ENCODE measurements around the gene OPN1MW. TPM values are rescaled to one million over a fixed set of nuclear protein-coding genes. Genes with fewer than 3 reads are reported as not detected.
"Not testable (repeated sequence)": the region's sequence is repeated elsewhere in the genome, so short reads cannot be mapped to it uniquely, and the experiment has no call there.

The OPN1MW gene
- total RNA-seq, 1 donor = not detected

GRCh38 chrX:154156221-154156620 lies 26.2 kb upstream of the OPN1MW start:
- not testable (repeated sequence) for H3K27ac ChIP-seq (ENCODE audit: low read depth, low read length); H3K36me3 ChIP-seq (ENCODE audit: insufficient read depth, low read length); H3K27me3 ChIP-seq (ENCODE audit: insufficient read depth, low read length); H3K4me3 ChIP-seq (ENCODE audit: insufficient read depth, low read length); H3K4me2 ChIP-seq (ENCODE audit: insufficient read depth, low read length); H3K79me2 ChIP-seq (ENCODE audit: insufficient read depth, low read length); DNase-seq (ENCODE audit: insufficient read length, low spot score, missing footprints); H2AFZ ChIP-seq (ENCODE audit: low read length); H3K9me3 ChIP-seq (ENCODE audit: low read depth, low read length); H4K20me1 ChIP-seq (ENCODE audit: insufficient read depth, low read length); H3K4me1 ChIP-seq (ENCODE audit: insufficient read depth, low read length)

GRCh38 chrX:154157207-154157606 lies 25.2 kb upstream of the OPN1MW start:
- DNase-seq (ENCODE audit: insufficient read length, low spot score, missing footprints); H4K20me1 ChIP-seq (ENCODE audit: insufficient read depth, low read length); H3K27me3 ChIP-seq (ENCODE audit: insufficient read depth, low read length); H3K27ac ChIP-seq (ENCODE audit: low read depth, low read length); H3K36me3 ChIP-seq (ENCODE audit: insufficient read depth, low read length); H3K9me3 ChIP-seq (ENCODE audit: low read depth, low read length); H2AFZ ChIP-seq (ENCODE audit: low read length); H3K4me1 ChIP-seq (ENCODE audit: insufficient read depth, low read length); H3K79me2 ChIP-seq (ENCODE audit: insufficient read depth, low read length); H3K4me3 ChIP-seq (ENCODE audit: insufficient read depth, low read length); H3K4me2 ChIP-seq (ENCODE audit: insufficient read depth, low read length): not testable (repeated sequence)

- H3K4me3 ChIP-seq (ENCODE audit: insufficient read depth, low read length); H3K4me2 ChIP-seq (ENCODE audit: insufficient read depth, low read length); H3K79me2 ChIP-seq (ENCODE audit: insufficient read depth, low read length); H4K20me1 ChIP-seq (ENCODE audit: insufficient read depth, low read length); H3K4me1 ChIP-seq (ENCODE audit: insufficient read depth, low read length); H3K27me3 ChIP-seq (ENCODE audit: insufficient read depth, low read length); H2AFZ ChIP-seq (ENCODE audit: low read length); H3K27ac ChIP-seq (ENCODE audit: low read depth, low read length); H3K9me3 ChIP-seq (ENCODE audit: low read depth, low read length); H3K36me3 ChIP-seq (ENCODE audit: insufficient read depth, low read length); DNase-seq (ENCODE audit: insufficient read length, low spot score, missing footprints): not testable (repeated sequence)
These were observed 23.1 kb upstream of the OPN1MW start for GRCh38 chrX:154159345-154159744.

- H3K4me2 ChIP-seq (ENCODE audit: insufficient read depth, low read length); H3K4me3 ChIP-seq (ENCODE audit: insufficient read depth, low read length); DNase-seq (ENCODE audit: insufficient read length, low spot score, missing footprints); H3K36me3 ChIP-seq (ENCODE audit: insufficient read depth, low read length); H2AFZ ChIP-seq (ENCODE audit: low read length); H3K4me1 ChIP-seq (ENCODE audit: insufficient read depth, low read length); H3K27ac ChIP-seq (ENCODE audit: low read depth, low read length); H3K79me2 ChIP-seq (ENCODE audit: insufficient read depth, low read length); H3K27me3 ChIP-seq (ENCODE audit: insufficient read depth, low read length); H3K9me3 ChIP-seq (ENCODE audit: low read depth, low read length); H4K20me1 ChIP-seq (ENCODE audit: insufficient read depth, low read length): not testable (repeated sequence)
These were observed 17.5 kb upstream of the OPN1MW start for GRCh38 chrX:154164902-154165301.

GRCh38 chrX:154168384-154168783 lies 14.0 kb upstream of the OPN1MW start:
- not testable (repeated sequence) for H4K20me1 ChIP-seq (ENCODE audit: insufficient read depth, low read length); H3K27me3 ChIP-seq (ENCODE audit: insufficient read depth, low read length); H2AFZ ChIP-seq (ENCODE audit: low read length); H3K79me2 ChIP-seq (ENCODE audit: insufficient read depth, low read length); H3K27ac ChIP-seq (ENCODE audit: low read depth, low read length); H3K4me2 ChIP-seq (ENCODE audit: insufficient read depth, low read length); H3K36me3 ChIP-seq (ENCODE audit: insufficient read depth, low read length); H3K9me3 ChIP-seq (ENCODE audit: low read depth, low read length); H3K4me3 ChIP-seq (ENCODE audit: insufficient read depth, low read length); DNase-seq (ENCODE audit: insufficient read length, low spot score, missing footprints); H3K4me1 ChIP-seq (ENCODE audit: insufficient read depth, low read length)

- DNase-seq (ENCODE audit: insufficient read length, low spot score, missing footprints); H2AFZ ChIP-seq (ENCODE audit: low read length); H3K36me3 ChIP-seq (ENCODE audit: insufficient read depth, low read length); H4K20me1 ChIP-seq (ENCODE audit: insufficient read depth, low read length); H3K27me3 ChIP-seq (ENCODE audit: insufficient read depth, low read length); H3K79me2 ChIP-seq (ENCODE audit: insufficient read depth, low read length); H3K4me2 ChIP-seq (ENCODE audit: insufficient read depth, low read length); H3K27ac ChIP-seq (ENCODE audit: low read depth, low read length); H3K4me3 ChIP-seq (ENCODE audit: insufficient read depth, low read length); H3K4me1 ChIP-seq (ENCODE audit: insufficient read depth, low read length); H3K9me3 ChIP-seq (ENCODE audit: low read depth, low read length): not testable (repeated sequence)
These were observed 9.9 kb upstream of the OPN1MW start for GRCh38 chrX:154172535-154172943.

- H3K4me2 ChIP-seq (ENCODE audit: insufficient read depth, low read length) = not testable (repeated sequence)
These were observed 8.0 kb upstream of the OPN1MW start for GRCh38 chrX:154174356-154174755.

GRCh38 chrX:154183794-154184193 lies 1.4 kb downstream of the OPN1MW start:
- H3K79me2 ChIP-seq (ENCODE audit: insufficient read depth, low read length); H3K27ac ChIP-seq (ENCODE audit: low read depth, low read length); H3K27me3 ChIP-seq (ENCODE audit: insufficient read depth, low read length); H3K9me3 ChIP-seq (ENCODE audit: low read depth, low read length); H4K20me1 ChIP-seq (ENCODE audit: insufficient read depth, low read length); H3K4me3 ChIP-seq (ENCODE audit: insufficient read depth, low read length); H3K4me2 ChIP-seq (ENCODE audit: insufficient read depth, low read length); H3K36me3 ChIP-seq (ENCODE audit: insufficient read depth, low read length); H3K4me1 ChIP-seq (ENCODE audit: insufficient read depth, low read length); DNase-seq (ENCODE audit: insufficient read length, low spot score, missing footprints); H2AFZ ChIP-seq (ENCODE audit: low read length): not testable (repeated sequence)

More at GRCh38 chrX:154174356-154174755, 8.0 kb upstream of the OPN1MW start:
- H3K36me3 ChIP-seq (ENCODE audit: insufficient read depth, low read length); H3K9me3 ChIP-seq (ENCODE audit: low read depth, low read length); H2AFZ ChIP-seq (ENCODE audit: low read length); H3K4me3 ChIP-seq (ENCODE audit: insufficient read depth, low read length); H3K79me2 ChIP-seq (ENCODE audit: insufficient read depth, low read length); H3K27me3 ChIP-seq (ENCODE audit: insufficient read depth, low read length); H3K4me1 ChIP-seq (ENCODE audit: insufficient read depth, low read length); H4K20me1 ChIP-seq (ENCODE audit: insufficient read depth, low read length); DNase-seq (ENCODE audit: insufficient read length, low spot score, missing footprints); H3K27ac ChIP-seq (ENCODE audit: low read depth, low read length): not testable (repeated sequence)

GRCh38 chrX:154192846-154193245 lies 10.4 kb downstream of the OPN1MW start:
- not testable (repeated sequence) for H3K4me1 ChIP-seq (ENCODE audit: insufficient read depth, low read length); H3K9me3 ChIP-seq (ENCODE audit: low read depth, low read length); H2AFZ ChIP-seq (ENCODE audit: low read length); H4K20me1 ChIP-seq (ENCODE audit: insufficient read depth, low read length); H3K4me2 ChIP-seq (ENCODE audit: insufficient read depth, low read length); H3K4me3 ChIP-seq (ENCODE audit: insufficient read depth, low read length); H3K27ac ChIP-seq (ENCODE audit: low read depth, low read length); DNase-seq (ENCODE audit: insufficient read length, low spot score, missing footprints); H3K27me3 ChIP-seq (ENCODE audit: insufficient read depth, low read length); H3K79me2 ChIP-seq (ENCODE audit: insufficient read depth, low read length); H3K36me3 ChIP-seq (ENCODE audit: insufficient read depth, low read length)
